Erythroblast (primary cell): Measurements from ENCODE around the gene KLF9.

Experiments
- DNase-seq, 2 experiments: peaks; one replicate each; lab custom pipeline; 2025; lab: John Stamatoyannopoulos, UW
- GATA1 ChIP-seq: IDR thresholded peaks from 2 replicates; pipeline ENCODE4 v1.6.1; 2011; ENCODE audit warnings: low read depth, mild to moderate bottlenecking, control low read depth, low read length, moderate library complexity
- POLR2A ChIP-seq: IDR thresholded peaks from 2 replicates; pipeline ENCODE4 v1.6.1; 2011; ENCODE audit warnings: mild to moderate bottlenecking, low read length

The KLF9 gene

GRCh38 chr9:70439991-70440706 is 25.7 kb upstream of the KLF9 start:
- no peak for DNase-seq
- TF ChIP-seq GATA1: no peak
- TF ChIP-seq POLR2A: no peak

GRCh38 chr9:70438341-70438928 is 24.0 kb upstream of the KLF9 start:
- TF ChIP-seq GATA1 (no peak), POLR2A (no peak)
- peak in 1 of 2 experiments; percentile 17 for DNase-seq

GRCh38 chr9:70435948-70436347 is 21.5 kb upstream of the KLF9 start:
- no peak for TF ChIP-seq GATA1
- no peak for TF ChIP-seq POLR2A
- DNase-seq: peak in 1 of 2 experiments; percentile 53

GRCh38 chr9:70429899-70430298 is 15.4 kb upstream of the KLF9 start:
- DNase-seq: no peak
- no peak for TF ChIP-seq POLR2A
- TF ChIP-seq GATA1: no peak

- DNase-seq: no peak
- TF ChIP-seq POLR2A: no peak
- no peak for TF ChIP-seq GATA1
These were observed 14.3 kb upstream of the KLF9 start for GRCh38 chr9:70428781-70429180.

- DNase-seq: no peak
- no peak for TF ChIP-seq POLR2A
- TF ChIP-seq GATA1: no peak
These were observed 12.9 kb upstream of the KLF9 start for GRCh38 chr9:70427161-70427945.

GRCh38 chr9:70425192-70425591 is 10.7 kb upstream of the KLF9 start:
- TF ChIP-seq POLR2A (no peak), GATA1 (no peak)
- DNase-seq: no peak

GRCh38 chr9:70422371-70423043 is 8.1 kb upstream of the KLF9 start:
- no peak for DNase-seq

GRCh38 chr9:70421272-70422180 is 7.1 kb upstream of the KLF9 start:
- no peak for TF ChIP-seq POLR2A
- TF ChIP-seq GATA1: no peak
- DNase-seq: peak in 1 of 2 experiments; percentile 42

More at GRCh38 chr9:70422371-70423043, 8.1 kb upstream of the KLF9 start:
- no peak for TF ChIP-seq POLR2A
- no peak for TF ChIP-seq GATA1

- peak in 1 of 2 experiments; percentile 67 for DNase-seq
- TF ChIP-seq GATA1 (no peak), POLR2A (peak; percentile 80)
These were observed 6.2 kb upstream of the KLF9 start for GRCh38 chr9:70420441-70421271.

GRCh38 chr9:70419556-70420440 is 5.3 kb upstream of the KLF9 start:
- DNase-seq: peak; percentile 90 to 97

More at GRCh38 chr9:70419556-70420440, 5.3 kb upstream of the KLF9 start:
- TF ChIP-seq GATA1 (no peak), POLR2A (peak; percentile 81)
